HG03565 (cell line): ENCODE results near the gene NASP.
A peak's percentile ranks its signal among the peaks of the same experiment; 100 is the strongest.
"Not testable (repeated sequence)": the region's sequence is repeated elsewhere in the genome, so short reads cannot be mapped to it uniquely, and the experiment has no call there.

ENCODE experiments used
- ATAC-seq: cut with Tn5 transposase; IDR thresholded peaks from one replicate; pipeline ENCODE4 v1.9.1; 2021; ENCODE audit warnings: mild to moderate bottlenecking, moderate library complexity; ENCODE audit not compliant: unreplicated experiment

The NASP gene

DNA sequence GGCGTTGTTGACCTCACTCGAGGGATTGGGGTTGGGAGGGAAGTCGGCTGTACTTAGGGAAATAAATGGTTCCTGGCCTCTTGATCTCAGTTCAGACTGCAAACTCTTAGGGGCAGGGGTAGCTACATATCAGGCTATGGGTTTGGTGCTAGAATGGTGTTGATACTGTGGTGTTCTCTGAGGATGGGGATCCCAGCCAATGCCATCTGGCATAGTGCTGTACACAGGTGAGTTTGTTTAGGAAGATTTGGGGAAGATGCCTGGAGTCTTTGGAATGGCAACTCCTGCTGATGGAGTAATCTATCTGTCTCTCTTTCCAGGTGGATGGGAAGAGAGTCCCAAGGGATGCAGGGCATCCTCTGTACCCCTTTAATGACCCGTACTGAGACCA is 14.3 kb upstream of the NASP start:
- ATAC-seq = no peak

DNA sequence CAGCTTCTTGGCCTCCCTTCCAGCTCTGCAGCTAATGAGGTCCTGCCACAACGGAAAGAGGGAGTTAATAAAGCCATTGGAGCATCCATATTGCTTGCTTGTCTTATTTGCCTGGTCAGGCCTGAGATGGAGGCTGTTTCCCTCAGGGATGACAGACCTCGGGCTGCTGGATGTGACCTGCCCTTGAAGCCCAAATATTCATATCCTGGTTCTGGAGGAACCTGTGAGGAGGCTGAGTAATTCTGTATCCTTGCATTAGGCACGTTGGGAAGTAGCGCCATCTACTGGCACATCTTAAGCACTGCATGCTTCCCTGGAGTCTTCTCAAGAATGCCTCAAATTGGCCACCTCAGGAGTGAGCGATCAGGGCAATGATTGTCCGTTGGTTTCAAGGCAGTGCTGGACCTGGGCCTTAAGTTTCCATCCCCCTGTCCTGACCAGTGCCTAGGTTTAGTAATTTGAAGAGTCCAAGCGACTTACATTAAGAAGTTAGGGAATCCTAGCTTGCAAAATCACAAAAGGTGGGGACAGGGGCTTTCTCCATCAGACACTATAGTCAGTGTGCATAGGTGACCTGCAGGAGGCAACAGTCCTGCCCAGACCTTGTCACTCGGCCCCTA is 13.8 kb upstream of the NASP start:
- ATAC-seq = peak; percentile 56

DNA sequence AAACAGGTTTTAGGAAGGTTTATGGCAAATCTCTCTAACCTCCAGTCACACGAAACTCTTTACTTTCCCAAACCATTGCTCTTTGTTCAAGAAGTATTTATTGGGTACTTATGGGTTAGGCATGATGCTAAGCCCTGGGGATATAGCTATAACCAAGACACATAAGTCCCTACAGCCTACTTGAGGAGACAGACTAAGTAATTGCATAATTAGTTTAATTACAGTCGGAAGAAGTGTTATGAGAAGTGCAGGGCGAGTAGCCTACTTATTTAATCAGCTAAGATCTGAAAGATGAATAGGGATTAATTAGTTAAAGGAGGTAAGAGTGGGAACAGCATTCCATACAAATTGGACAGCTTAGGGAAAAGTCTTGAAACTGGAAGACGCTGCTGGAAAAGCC is 13.2 kb upstream of the NASP start:
- ATAC-seq = no peak

GRCh38 chr1:45573231-45573804 is 10.5 kb upstream of the NASP start:
- ATAC-seq = no peak

DNA sequence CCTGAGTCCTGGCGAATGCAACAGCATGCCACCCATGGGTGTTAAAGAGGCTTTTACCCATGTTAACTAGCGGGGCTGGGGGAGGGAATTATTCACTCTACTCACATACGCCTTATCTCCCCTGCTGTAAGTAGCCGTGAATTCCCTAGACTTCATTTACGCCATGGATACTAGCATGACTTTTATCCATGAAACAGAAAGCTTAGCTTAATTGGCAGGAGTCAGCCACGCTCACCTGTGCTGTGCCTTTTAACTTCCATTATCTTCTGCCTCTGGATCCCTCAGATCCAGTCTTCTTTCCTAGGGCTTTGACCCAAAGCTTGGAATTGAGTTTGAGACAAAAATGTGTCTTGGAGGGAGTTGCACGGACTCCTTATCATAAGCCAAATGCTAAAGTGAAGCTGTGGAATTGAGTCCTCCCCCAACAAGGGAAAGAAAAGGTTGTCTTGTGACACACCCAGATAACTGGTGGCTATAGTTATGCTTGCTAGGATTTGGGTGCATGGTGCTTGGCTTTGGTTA is 9.7 kb upstream of the NASP start:
- no peak for ATAC-seq

GRCh38 chr1:45583264-45583665 is 576 bp upstream of the NASP start:
- peak; percentile 69 for ATAC-seq

- ATAC-seq = no peak
Observed at GRCh38 chr1:45584351-45585109, 689 bp downstream of the NASP start.

GRCh38 chr1:45585110-45585426 is 1.2 kb downstream of the NASP start:
- ATAC-seq = no peak

DNA sequence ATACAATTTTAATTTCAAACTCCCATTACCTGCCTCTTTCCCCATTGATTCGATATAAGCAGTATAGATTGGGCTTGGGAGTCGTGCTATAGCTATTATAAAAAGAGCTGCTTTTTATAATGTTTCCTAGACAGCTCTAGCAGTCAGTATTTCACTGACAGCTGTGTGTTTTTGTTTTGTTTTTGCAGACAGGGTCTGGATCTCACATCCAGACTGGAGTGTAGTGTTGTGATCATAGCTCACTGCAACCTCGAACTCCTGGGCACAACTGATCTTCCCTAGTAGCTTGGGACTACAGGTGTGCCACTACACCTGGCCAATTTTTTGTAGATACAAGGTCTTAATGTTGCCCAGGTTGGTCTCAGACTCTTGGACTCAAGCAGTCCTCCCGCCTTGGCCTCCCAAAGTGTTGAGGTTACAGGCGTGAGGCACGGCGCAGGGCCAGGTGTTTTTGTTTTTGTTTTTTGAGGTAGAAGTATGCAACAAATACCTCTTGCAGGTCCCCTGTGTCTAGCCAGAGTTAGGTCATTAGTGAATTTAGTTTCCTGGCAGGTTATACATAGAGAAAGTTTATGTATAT is 1.7 kb downstream of the NASP start:
- ATAC-seq = no peak

DNA sequence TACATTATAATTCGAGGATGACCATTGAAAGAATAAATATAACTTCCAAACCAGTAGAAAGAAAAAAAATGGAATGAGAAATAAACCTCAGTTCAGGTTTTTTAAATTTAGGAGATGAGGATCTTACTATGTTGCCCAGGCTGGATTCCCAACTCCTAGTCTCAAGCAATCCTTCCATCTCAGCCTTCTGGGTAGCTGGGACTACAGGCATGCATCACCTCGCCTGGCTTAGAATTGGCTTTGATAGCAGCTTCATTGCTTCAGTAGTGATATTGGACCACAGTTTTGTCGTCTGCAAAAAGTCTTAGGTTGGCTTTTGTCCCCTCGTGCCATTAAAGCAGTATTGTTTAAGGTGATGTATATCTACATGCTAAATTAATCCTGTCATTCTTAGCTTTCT is 2.9 kb downstream of the NASP start:
- ATAC-seq = no peak

DNA sequence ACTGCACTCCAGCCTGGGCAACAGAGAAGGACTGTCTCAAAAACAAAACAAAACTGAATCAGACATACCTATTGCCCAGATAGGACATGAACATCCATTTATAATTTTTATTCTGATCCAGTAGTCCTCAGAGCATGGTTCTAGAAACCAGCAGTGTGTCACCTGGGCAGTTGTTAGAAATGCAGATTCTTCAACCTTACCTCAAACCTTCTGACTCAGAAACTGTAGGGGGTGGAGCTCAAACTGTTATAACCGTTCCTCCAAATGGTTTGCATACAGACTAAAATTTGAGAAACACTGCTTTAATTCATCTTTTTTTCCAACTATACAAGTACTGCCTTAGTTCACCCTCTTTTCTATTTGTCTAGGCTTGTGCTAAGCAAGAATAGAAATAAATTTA is 6.0 kb downstream of the NASP start:
- ATAC-seq = no peak

DNA sequence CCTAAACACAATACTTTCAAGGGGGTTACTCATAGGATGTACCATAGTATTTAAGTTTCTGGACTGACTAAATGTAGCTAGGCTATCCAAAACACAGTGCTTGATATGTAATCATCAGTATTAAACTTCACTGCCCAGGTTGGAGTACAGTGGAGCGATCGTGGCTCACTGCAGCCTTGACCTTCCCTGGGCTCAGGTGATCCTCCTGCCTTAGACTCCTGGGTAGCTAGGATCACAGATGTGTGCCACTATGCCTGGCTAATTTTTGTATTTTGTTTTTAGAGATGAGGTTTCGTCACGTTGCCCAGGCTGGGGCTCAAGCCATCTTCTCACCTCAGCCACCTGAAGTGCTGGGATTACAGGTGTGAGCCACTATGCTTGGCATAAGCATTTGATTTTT is 10.6 kb downstream of the NASP start:
- no peak for ATAC-seq

DNA sequence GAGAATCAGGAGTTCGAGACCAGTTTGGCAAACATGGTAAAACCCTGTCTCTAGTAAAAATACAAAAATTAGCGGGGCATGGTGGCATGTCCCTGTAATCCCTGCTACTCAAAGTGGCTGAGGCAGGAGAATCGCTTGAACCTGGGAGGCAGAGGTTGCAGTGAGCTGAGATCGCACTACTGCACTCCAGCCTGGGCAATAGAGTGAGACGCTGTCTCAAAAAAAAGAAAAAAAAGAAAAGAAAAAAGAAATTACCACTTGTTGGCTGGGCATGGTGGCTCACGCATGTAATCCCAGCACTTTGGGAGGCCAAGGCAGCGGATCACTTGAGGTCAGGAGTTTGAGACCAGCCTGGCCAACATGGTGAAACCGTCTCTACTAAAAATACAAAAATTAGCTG is 12.9 kb downstream of the NASP start:
- ATAC-seq = not testable (repeated sequence)

DNA sequence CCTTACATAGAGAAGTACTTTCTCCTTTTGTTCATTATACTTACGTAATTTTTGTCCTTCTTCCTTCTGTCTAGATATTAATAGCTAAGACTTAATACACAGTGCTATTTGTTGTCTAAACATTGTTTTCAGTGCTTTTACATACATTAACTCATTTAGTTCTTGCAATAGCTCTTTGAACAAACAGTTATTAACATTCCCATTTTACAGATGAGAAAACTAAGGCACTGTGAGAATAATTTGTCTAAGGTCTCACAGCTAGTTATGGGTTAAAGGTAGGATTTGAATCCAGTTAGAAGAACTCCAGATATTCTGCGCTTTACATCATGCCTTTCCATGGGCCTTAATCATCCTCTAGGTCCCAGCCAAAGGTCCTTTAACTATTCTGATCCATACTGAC is 20.4 kb downstream of the NASP start:
- ATAC-seq = no peak

DNA sequence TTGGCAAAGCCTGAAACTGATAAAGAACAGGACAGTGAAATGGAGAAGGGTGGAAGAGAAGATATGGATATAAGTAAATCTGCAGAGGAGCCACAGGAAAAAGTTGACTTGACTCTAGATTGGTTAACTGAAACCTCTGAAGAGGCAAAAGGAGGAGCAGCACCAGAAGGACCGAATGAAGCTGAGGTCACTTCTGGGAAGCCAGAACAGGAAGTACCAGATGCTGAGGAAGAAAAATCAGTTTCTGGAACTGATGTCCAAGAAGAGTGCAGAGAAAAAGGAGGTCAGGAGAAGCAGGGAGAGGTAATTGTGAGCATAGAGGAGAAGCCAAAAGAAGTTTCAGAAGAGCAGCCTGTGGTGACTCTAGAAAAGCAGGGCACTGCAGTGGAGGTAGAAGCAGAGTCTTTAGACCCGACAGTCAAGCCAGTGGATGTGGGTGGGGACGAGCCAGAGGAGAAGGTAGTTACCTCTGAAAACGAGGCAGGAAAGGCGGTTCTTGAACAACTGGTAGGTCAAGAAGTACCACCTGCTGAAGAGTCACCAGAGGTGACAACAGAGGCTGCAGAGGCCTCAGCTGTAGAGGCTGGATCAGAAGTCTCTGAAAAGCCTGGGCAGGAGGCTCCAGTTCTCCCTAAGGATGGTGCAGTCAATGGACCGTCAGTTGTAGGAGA is 23.7 kb downstream of the NASP start:
- no peak for ATAC-seq

- ATAC-seq = no peak
Observed at GRCh38 chr1:45608175-45609156, 24.6 kb downstream of the NASP start.

- no peak for ATAC-seq
Observed at GRCh38 chr1:45610589-45611226, 26.9 kb downstream of the NASP start.

- ATAC-seq = no peak
Observed at GRCh38 chr1:45612941-45613579, 29.2 kb downstream of the NASP start.

DNA sequence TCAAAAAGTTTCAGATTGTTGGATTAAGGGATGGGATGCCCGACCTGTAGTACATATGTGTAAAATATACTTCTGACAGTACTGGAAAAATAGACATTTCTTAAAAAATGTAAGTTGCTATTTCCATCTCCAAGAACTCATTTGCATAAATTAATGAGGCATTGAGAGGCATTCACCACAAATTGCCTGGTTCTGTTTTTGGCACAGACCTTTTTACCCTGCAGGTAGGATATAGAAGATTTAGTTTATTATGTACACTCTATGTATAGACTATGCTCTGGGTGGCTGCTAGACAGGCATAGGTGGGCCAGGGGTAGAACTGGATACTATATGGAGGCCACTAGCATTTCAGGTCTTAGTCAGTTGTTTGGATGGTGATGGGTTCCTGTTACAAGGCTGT is 32.0 kb downstream of the NASP start:
- ATAC-seq = no peak
